HepG2 (cell line): Measurements from ENCODE around the gene CTCF. TPM values are rescaled to one million over a fixed set of nuclear protein-coding genes. Genes with fewer than 3 reads are reported as not detected.

Source experiments
- MEF2D ChIP-seq: sonication (generic); formaldehyde crosslinking; IDR thresholded peaks from 2 replicates; pipeline ENCODE4 v1.5.1; 2020; ENCODE audit warnings: mild to moderate bottlenecking, missing genetic modification reagents
- SMAD3 ChIP-seq: sonication (generic); formaldehyde crosslinking; IDR thresholded peaks from 2 replicates; pipeline ENCODE4 v1.4.0; 2020; ENCODE audit warnings: missing genetic modification reagents
- SNRNP70 ChIP-seq: fragments of 200-400 bp; formaldehyde crosslinking; IDR thresholded peaks from 2 replicates; pipeline ENCODE4 v1.6.1; 2017; ENCODE audit warnings: mild to moderate bottlenecking, low read depth, low read length, moderate library complexity
- SRSF4 ChIP-seq: fragments of 200-400 bp; formaldehyde crosslinking; IDR thresholded peaks from one replicate; pipeline ENCODE4 v1.6.1; 2018; ENCODE audit warnings: mild to moderate bottlenecking, low read depth, low read length, moderate library complexity; ENCODE audit not compliant: poor library complexity, severe bottlenecking
- TMF1 ChIP-seq: sonication (generic); formaldehyde crosslinking; IDR thresholded peaks from 2 replicates; pipeline ENCODE4 v1.8.1; 2022; ENCODE audit warnings: low read depth, missing genetic modification reagents
- TOPORS ChIP-seq: sonication (generic); formaldehyde crosslinking; IDR thresholded peaks from 2 replicates; pipeline ENCODE4 v1.8.0; 2023; ENCODE audit warnings: mild to moderate bottlenecking, missing genetic modification reagents
- ZNF317 ChIP-seq: sonication (generic); formaldehyde crosslinking; IDR thresholded peaks from 2 replicates; pipeline ENCODE4 v1.5.0; 2020; ENCODE audit warnings: mild to moderate bottlenecking, missing genetic modification reagents
- ZNF563 ChIP-seq: sonication (generic); formaldehyde crosslinking; IDR thresholded peaks from 2 replicates; pipeline ENCODE4 v1.8.0; 2022; ENCODE audit warnings: mild to moderate bottlenecking, moderate library complexity, missing genetic modification reagents
- ZNF720 ChIP-seq: sonication (generic); formaldehyde crosslinking; IDR thresholded peaks from 2 replicates; pipeline ENCODE4 v1.4.0; 2020; ENCODE audit warnings: missing genetic modification reagents
- ZNF788 ChIP-seq: sonication (generic); formaldehyde crosslinking; IDR thresholded peaks from 2 replicates; pipeline ENCODE4 v1.5.0; 2020; ENCODE audit warnings: mild to moderate bottlenecking, missing genetic modification reagents, borderline replicate concordance
- polyA plus RNA-seq, 8 experiments: library from polyadenylated mRNA; depleted of rRNA in 3 of 8; stranded (reverse) in 7 of 8; unstranded in 1 of 8; fragments of >200 nt; fragmentation: Illumina TruSeq in 4 of 8; extraction: Trizol in 4 of 8; gene quantifications; 2 replicates each; pipeline versions ENCODE4 v1.2.1 to v1.2.3, GENCODE V29; 2011 to 2016; ENCODE audit warnings: low read depth in 4 of 8, missing spikeins in 1 of 8, mixed read lengths in 1 of 8; ENCODE audit not compliant: insufficient read depth in 1 of 8
- total RNA-seq, 5 experiments: library from RNA; depleted of rRNA; stranded (reverse); fragments of >200 nt; fragmentation: Illumina TruSeq; extraction: Trizol; gene quantifications; 2 replicates each; pipeline ENCODE4 v1.2.3, GENCODE V29; 2016; ENCODE audit warnings: low read depth in 1 of 5
- TF ChIP-seq, protein P1 (sequence below), 2 experiments: fragments of 450-650 bp in 1 of 2; sonication (generic) in 1 of 2; formaldehyde crosslinking in 1 of 2; IDR thresholded peaks; 2 replicates each; pipeline versions ENCODE4 v1.6.1 to v1.8.0; 2016 to 2022; ENCODE audit warnings: antibody characterized with exemption in 1 of 2, mild to moderate bottlenecking in 1 of 2, missing genetic modification reagents in 1 of 2
- TF ChIP-seq, protein P2 (sequence below): sonication (generic); formaldehyde crosslinking; IDR thresholded peaks from 2 replicates; pipeline ENCODE4 v1.5.0; 2020; ENCODE audit warnings: mild to moderate bottlenecking, missing genetic modification reagents, borderline replicate concordance
- TF ChIP-seq, protein P3 (sequence below): sonication (generic); formaldehyde crosslinking; IDR thresholded peaks from 2 replicates; pipeline ENCODE4 v1.8.0; 2022; ENCODE audit warnings: missing genetic modification reagents, mild to moderate bottlenecking, moderate library complexity, borderline replicate concordance

The CTCF gene
- total and polyA plus RNA-seq, 2 of the 13 experiments (the other 11 are each of a cell fraction or from before 2014, with no cell fraction given), result 19.5 to 37.5 TPM

DNA sequence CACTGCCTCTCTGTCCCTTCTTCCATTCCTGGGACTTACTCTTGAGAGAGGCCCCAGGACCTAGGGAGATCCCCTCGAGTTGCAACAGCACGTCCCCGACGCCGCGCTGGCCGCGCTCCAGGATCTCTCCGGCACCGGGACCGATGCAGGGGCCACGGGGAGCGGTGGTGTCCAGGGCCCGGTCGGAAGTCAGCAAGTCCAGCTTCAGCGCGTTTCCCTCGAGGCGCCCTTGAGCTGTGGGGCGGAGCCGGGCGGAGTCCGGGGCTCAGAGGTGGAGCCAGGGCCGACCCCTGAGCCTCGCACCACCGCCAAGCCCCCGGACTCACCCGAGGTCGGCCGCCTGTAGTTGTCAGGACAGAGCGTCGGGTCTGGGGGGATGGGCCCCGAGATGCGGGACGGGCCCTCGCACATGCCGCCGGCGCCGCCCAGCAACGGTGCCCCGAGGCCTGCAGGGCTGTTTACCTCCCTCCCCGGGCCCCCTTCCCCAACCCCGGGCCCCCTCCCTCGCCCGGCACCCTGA lies 103.8 kb downstream of the CTCF start (continued):
- TF ChIP-seq, protein P1, sequence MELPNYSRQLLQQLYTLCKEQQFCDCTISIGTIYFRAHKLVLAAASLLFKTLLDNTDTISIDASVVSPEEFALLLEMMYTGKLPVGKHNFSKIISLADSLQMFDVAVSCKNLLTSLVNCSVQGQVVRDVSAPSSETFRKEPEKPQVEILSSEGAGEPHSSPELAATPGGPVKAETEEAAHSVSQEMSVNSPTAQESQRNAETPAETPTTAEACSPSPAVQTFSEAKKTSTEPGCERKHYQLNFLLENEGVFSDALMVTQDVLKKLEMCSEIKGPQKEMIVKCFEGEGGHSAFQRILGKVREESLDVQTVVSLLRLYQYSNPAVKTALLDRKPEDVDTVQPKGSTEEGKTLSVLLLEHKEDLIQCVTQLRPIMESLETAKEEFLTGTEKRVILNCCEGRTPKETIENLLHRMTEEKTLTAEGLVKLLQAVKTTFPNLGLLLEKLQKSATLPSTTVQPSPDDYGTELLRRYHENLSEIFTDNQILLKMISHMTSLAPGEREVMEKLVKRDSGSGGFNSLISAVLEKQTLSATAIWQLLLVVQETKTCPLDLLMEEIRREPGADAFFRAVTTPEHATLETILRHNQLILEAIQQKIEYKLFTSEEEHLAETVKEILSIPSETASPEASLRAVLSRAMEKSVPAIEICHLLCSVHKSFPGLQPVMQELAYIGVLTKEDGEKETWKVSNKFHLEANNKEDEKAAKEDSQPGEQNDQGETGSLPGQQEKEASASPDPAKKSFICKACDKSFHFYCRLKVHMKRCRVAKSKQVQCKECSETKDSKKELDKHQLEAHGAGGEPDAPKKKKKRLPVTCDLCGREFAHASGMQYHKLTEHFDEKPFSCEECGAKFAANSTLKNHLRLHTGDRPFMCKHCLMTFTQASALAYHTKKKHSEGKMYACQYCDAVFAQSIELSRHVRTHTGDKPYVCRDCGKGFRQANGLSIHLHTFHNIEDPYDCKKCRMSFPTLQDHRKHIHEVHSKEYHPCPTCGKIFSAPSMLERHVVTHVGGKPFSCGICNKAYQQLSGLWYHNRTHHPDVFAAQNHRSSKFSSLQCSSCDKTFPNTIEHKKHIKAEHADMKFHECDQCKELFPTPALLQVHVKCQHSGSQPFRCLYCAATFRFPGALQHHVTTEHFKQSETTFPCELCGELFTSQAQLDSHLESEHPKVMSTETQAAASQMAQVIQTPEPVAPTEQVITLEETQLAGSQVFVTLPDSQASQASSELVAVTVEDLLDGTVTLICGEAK (IDR thresholded peaks at IDR 0.05), result no peak
- TF ChIP-seq, protein P1 (CRISPR knock-in tag; IDR thresholded peaks at IDR 0.05), result 0 out of 2 replicates have a peak, but pooled peaks have one; percentile 38
- TF ChIP-seq ZNF317 (CRISPR knock-in tag) (peak; percentile 54; the same call in 1 of the 2 replicates), ZNF720 (CRISPR knock-in tag) (no peak), SRSF4 (no peak), ZNF788 (CRISPR knock-in tag) (peak; percentile 45; the same call in 1 of the 2 replicates), TOPORS (CRISPR knock-in tag) (peak; percentile 33; the same call in 1 of the 2 replicates), SMAD3 (CRISPR knock-in tag) (no peak), ZNF563 (CRISPR knock-in tag) (no peak; the same call in 1 of the 2 replicates), TMF1 (0 out of 2 replicates have a peak, but pooled peaks have one; percentile 73), SNRNP70 (no peak), MEF2D (CRISPR knock-in tag) (peak; percentile 58; the same call in 1 of the 2 replicates)
- TF ChIP-seq, protein P2, sequence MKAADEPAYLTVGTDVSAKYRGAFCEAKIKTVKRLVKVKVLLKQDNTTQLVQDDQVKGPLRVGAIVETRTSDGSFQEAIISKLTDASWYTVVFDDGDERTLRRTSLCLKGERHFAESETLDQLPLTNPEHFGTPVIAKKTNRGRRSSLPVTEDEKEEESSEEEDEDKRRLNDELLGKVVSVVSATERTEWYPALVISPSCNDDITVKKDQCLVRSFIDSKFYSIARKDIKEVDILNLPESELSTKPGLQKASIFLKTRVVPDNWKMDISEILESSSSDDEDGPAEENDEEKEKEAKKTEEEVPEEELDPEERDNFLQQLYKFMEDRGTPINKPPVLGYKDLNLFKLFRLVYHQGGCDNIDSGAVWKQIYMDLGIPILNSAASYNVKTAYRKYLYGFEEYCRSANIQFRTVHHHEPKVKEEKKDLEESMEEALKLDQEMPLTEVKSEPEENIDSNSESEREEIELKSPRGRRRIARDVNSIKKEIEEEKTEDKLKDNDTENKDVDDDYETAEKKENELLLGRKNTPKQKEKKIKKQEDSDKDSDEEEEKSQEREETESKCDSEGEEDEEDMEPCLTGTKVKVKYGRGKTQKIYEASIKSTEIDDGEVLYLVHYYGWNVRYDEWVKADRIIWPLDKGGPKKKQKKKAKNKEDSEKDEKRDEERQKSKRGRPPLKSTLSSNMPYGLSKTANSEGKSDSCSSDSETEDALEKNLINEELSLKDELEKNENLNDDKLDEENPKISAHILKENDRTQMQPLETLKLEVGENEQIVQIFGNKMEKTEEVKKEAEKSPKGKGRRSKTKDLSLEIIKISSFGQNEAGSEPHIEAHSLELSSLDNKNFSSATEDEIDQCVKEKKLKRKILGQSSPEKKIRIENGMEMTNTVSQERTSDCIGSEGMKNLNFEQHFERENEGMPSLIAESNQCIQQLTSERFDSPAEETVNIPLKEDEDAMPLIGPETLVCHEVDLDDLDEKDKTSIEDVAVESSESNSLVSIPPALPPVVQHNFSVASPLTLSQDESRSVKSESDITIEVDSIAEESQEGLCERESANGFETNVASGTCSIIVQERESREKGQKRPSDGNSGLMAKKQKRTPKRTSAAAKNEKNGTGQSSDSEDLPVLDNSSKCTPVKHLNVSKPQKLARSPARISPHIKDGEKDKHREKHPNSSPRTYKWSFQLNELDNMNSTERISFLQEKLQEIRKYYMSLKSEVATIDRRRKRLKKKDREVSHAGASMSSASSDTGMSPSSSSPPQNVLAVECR, result peak; percentile 83
- TF ChIP-seq, protein P3, sequence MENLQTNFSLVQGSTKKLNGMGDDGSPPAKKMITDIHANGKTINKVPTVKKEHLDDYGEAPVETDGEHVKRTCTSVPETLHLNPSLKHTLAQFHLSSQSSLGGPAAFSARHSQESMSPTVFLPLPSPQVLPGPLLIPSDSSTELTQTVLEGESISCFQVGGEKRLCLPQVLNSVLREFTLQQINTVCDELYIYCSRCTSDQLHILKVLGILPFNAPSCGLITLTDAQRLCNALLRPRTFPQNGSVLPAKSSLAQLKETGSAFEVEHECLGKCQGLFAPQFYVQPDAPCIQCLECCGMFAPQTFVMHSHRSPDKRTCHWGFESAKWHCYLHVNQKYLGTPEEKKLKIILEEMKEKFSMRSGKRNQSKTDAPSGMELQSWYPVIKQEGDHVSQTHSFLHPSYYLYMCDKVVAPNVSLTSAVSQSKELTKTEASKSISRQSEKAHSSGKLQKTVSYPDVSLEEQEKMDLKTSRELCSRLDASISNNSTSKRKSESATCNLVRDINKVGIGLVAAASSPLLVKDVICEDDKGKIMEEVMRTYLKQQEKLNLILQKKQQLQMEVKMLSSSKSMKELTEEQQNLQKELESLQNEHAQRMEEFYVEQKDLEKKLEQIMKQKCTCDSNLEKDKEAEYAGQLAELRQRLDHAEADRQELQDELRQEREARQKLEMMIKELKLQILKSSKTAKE (CRISPR knock-in tag), result 0 out of 2 replicates have a peak, but pooled peaks have one; percentile 8
